ENCODE data around the gene HBZ. TPM values are rescaled to one million over a fixed set of nuclear protein-coding genes. Genes with fewer than 3 reads are reported as not detected.
"Not testable (repeated sequence)": the region's sequence is repeated elsewhere in the genome, so short reads cannot be mapped to it uniquely, and the experiment has no call there.

HBZ gene
- polyA plus RNA-seq, 4 donors, result 1.0 TPM; not detected in 3

- WGBS, 3 donors, result 88 to 97% (median 97%) methylated on average over 6 of the region's 6 CpGs
- no peak for DNase-seq
- Histone ChIP-seq H3K4me1 (ENCODE audit: control insufficient read depth in 3 of 3, insufficient read depth in 2 of 3, low read depth in 1 of 3, low read length in 2 of 3) (no peaks in the 10 kb centered on the region), H3K27ac (ENCODE audit: low read depth in 1 of 3, low read length in 2 of 3) (no peak overlapping the region), H3K27me3 (ENCODE audit: control insufficient read depth in 3 of 3, insufficient read depth in 3 of 3, low read length in 3 of 3) (no peaks in the 10 kb centered on the region), H3K9me3 (ENCODE audit: control insufficient read depth in 2 of 2, insufficient read depth in 1 of 2, low read depth in 1 of 2, low read length in 1 of 2) (no peaks in the 10 kb centered on the region), H3K4me3 (ENCODE audit: low read depth in 1 of 3, low read length in 3 of 3) (no peak overlapping the region), H3K36me3 (ENCODE audit: control insufficient read depth in 3 of 3, insufficient read depth in 2 of 3, low read depth in 1 of 3, low read length in 3 of 3) (peaks cover 28 to 97% (median 36%) of the 10 kb centered on the region in 3 donors)
- no peak for FAIRE-seq
These were observed 42.1 kb downstream of the HBZ start for GRCh38 chr16:194516-194915.

- no peak for DNase-seq
- H3K36me3 ChIP-seq (ENCODE audit: control insufficient read depth in 3 of 3, insufficient read depth in 2 of 3, low read depth in 1 of 3, low read length in 3 of 3), result peaks cover 24 to 78% (median 26%) of the 10 kb centered on the region in 3 donors
- 96 to 97% (median 96%) methylated on average over 5 of the region's 5 CpGs for WGBS, 3 donors
- H3K27me3 ChIP-seq (ENCODE audit: control insufficient read depth in 3 of 3, insufficient read depth in 3 of 3, low read length in 3 of 3), result no peaks in the 10 kb centered on the region
- H3K27ac ChIP-seq (ENCODE audit: low read depth in 1 of 3, low read length in 2 of 3), result no peak overlapping the region
- FAIRE-seq, result no peak
- no peak overlapping the region for H3K4me3 ChIP-seq (ENCODE audit: low read depth in 1 of 3, low read length in 3 of 3)
- no peaks in the 10 kb centered on the region for H3K4me1 ChIP-seq (ENCODE audit: control insufficient read depth in 3 of 3, insufficient read depth in 2 of 3, low read depth in 1 of 3, low read length in 2 of 3)
- H3K9me3 ChIP-seq (ENCODE audit: control insufficient read depth in 2 of 2, insufficient read depth in 1 of 2, low read depth in 1 of 2, low read length in 1 of 2), result no peaks in the 10 kb centered on the region
These were observed 47.9 kb downstream of the HBZ start for GRCh38 chr16:200388-200787.

- Histone ChIP-seq H3K27me3 (ENCODE audit: control insufficient read depth in 3 of 3, insufficient read depth in 3 of 3, low read length in 3 of 3) (no peaks in the 10 kb centered on the region), H3K27ac (ENCODE audit: low read depth in 1 of 3, low read length in 2 of 3) (no peak overlapping the region), H3K36me3 (ENCODE audit: control insufficient read depth in 3 of 3, insufficient read depth in 2 of 3, low read depth in 1 of 3, low read length in 3 of 3) (peaks cover 34 to 72% (median 35%) of the 10 kb centered on the region in 3 donors), H3K9me3 (ENCODE audit: control insufficient read depth in 2 of 2, insufficient read depth in 1 of 2, low read depth in 1 of 2, low read length in 1 of 2) (no peaks in the 10 kb centered on the region), H3K4me1 (ENCODE audit: control insufficient read depth in 3 of 3, insufficient read depth in 2 of 3, low read depth in 1 of 3, low read length in 2 of 3) (no peaks in the 10 kb centered on the region), H3K4me3 (ENCODE audit: low read depth in 1 of 3, low read length in 3 of 3) (no peak overlapping the region)
- FAIRE-seq, result no peak
- no peak for DNase-seq
- WGBS, 3 donors, result 97 to 99% (median 97%) methylated on average over 4 of the region's 4 CpGs
These were observed 50.8 kb downstream of the HBZ start for GRCh38 chr16:203246-203645.

- not testable (repeated sequence) for H3K4me1 ChIP-seq (ENCODE audit: control insufficient read depth in 3 of 3, insufficient read depth in 2 of 3, low read depth in 1 of 3, low read length in 2 of 3); H3K27me3 ChIP-seq (ENCODE audit: control insufficient read depth in 3 of 3, insufficient read depth in 3 of 3, low read length in 3 of 3); DNase-seq; H3K27ac ChIP-seq (ENCODE audit: low read depth in 1 of 3, low read length in 2 of 3); H3K9me3 ChIP-seq (ENCODE audit: control insufficient read depth in 2 of 2, insufficient read depth in 1 of 2, low read depth in 1 of 2, low read length in 1 of 2); FAIRE-seq; H3K4me3 ChIP-seq (ENCODE audit: low read depth in 1 of 3, low read length in 3 of 3)
- WGBS, 3 donors, result 96 to 97% (median 96%) methylated on average over 9 of the region's 9 CpGs
- H3K36me3 ChIP-seq (ENCODE audit: control insufficient read depth in 3 of 3, insufficient read depth in 2 of 3, low read depth in 1 of 3, low read length in 3 of 3), result peaks cover 29 to 70% (median 37%) of the 10 kb centered on the region in 3 donors
These were observed 51.6 kb downstream of the HBZ start for GRCh38 chr16:204046-204445.

Other genes with a start within 250 kb of the HBZ start
- gene POLR3K, start 99.0 kb upstream of the HBZ start, polyA plus RNA-seq, result 10 to 100 TPM in 2 of 4 donors, 1 to 10 TPM in 2; 8.1 to 19.9 (median 10.4) TPM
- gene SNRNP25, start 98.8 kb upstream of the HBZ start, polyA plus RNA-seq, result 10 to 100 TPM; 17.3 to 38.2 (median 27.6) TPM
- 10 to 100 TPM; 10.1 to 28.6 (median 17.2) TPM for gene RHBDF1, start 80.0 kb upstream of the HBZ start, polyA plus RNA-seq
- gene MPG, start 74.4 kb upstream of the HBZ start, polyA plus RNA-seq, result 10 to 100 TPM; 31.1 to 76.7 (median 68.1) TPM
- 10 to 100 TPM in 2 of 4 donors, 1 to 10 TPM in 2; 5.9 to 22.6 (median 15.5) TPM for gene NPRL3, start 14.0 kb upstream of the HBZ start, polyA plus RNA-seq
- gene HBM, start 13.3 kb downstream of the HBZ start, polyA plus RNA-seq, result 1 to 10 TPM in 1 of 4 donors, not detected in 3; 1.8 TPM
- gene HBA2, start 20.2 kb downstream of the HBZ start, polyA plus RNA-seq, result 100 to 1,000 TPM in 1 of 4 donors, 10 to 100 TPM in 1, 1 to 10 TPM in 1, not detected in 1; 3.2 to 515 (median 10.7) TPM
- gene HBA1, start 24.0 kb downstream of the HBZ start, polyA plus RNA-seq, result 100 to 1,000 TPM in 1 of 4 donors, 1 to 10 TPM in 2, not detected in 1; 4.2 to 305 (median 4.3) TPM
- under 1 TPM in 1 of 4 donors, not detected in 3; 0.43 TPM for gene HBQ1, start 27.8 kb downstream of the HBZ start, polyA plus RNA-seq
- 100 to 1,000 TPM in 2 of 4 donors, 10 to 100 TPM in 2; 56.6 to 136 (median 94.9) TPM for gene LUC7L, start 76.8 kb downstream of the HBZ start, polyA plus RNA-seq
- gene FAM234A, start 82.2 kb downstream of the HBZ start, polyA plus RNA-seq, result 100 to 1,000 TPM in 1 of 4 donors, 10 to 100 TPM in 3; 56.5 to 107 (median 66.3) TPM
- gene RGS11, start 123.3 kb downstream of the HBZ start, polyA plus RNA-seq, result 10 to 100 TPM in 2 of 4 donors, 1 to 10 TPM in 1, under 1 TPM in 1; 0.49 to 20.1 (median 7.4) TPM
- gene ARHGDIG, start 127.9 kb downstream of the HBZ start, polyA plus RNA-seq, result 10 to 100 TPM in 3 of 4 donors, under 1 TPM in 1; 0.32 to 81.6 (median 14.2) TPM
- 10 to 100 TPM in 3 of 4 donors, under 1 TPM in 1; 0.10 to 46.1 (median 28.6) TPM for gene PDIA2, start 130.5 kb downstream of the HBZ start, polyA plus RNA-seq
- 10 to 100 TPM; 24.5 to 33.6 (median 27.6) TPM for gene AXIN1, start 200.1 kb downstream of the HBZ start, polyA plus RNA-seq
- gene MRPL28, start 217.9 kb downstream of the HBZ start, polyA plus RNA-seq, result 100 to 1,000 TPM in 1 of 4 donors, 10 to 100 TPM in 3; 54.2 to 112 (median 92.1) TPM
- gene PGAP6, start 229.3 kb downstream of the HBZ start, polyA plus RNA-seq, result 10 to 100 TPM; 48.1 to 76.6 (median 64.9) TPM
- gene NME4, start 244.6 kb downstream of the HBZ start, polyA plus RNA-seq, result 10 to 100 TPM; 13.0 to 77.2 (median 34.9) TPM
- 100 to 1,000 TPM in 2 of 4 donors, 10 to 100 TPM in 2; 46.7 to 154 (median 99.2) TPM for gene DECR2, start 249.2 kb downstream of the HBZ start, polyA plus RNA-seq

Measured in small intestine (tissue), 7 donors.